Measurements from ENCODE around the gene FGD4. TPM values are rescaled to one million over a fixed set of nuclear protein-coding genes. Genes with fewer than 3 reads are reported as not detected.

FGD4 gene
- total and polyA plus RNA-seq, 9 of the 15 experiments (the other 6 are each of a cell fraction or from before 2014, with no cell fraction given), result 0.05 to 0.51 (median 0.27) TPM

DNA sequence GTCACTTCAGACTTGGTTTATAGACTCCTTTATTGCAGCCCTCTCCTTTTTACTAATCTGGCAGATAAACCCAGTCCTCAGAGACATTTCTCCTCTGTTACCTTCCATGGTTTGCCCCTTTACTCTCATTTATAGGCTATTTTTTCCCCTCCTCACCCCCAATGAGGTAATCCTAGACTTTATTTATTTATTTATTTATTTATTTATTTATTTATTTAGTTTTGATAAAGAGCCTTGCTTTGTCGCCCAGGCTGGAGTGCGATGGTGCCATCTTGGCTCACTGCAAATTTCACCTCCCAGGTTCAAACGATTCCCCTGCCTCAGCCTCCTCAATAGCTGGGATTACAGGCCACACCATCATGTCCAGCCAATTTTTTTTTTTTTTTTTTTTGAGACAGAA, 8.4 kb downstream of the FGD4 start (continued):
- TF ChIP-seq ETS1 (conservative IDR thresholded peaks at IDR 0.05; ENCODE audit: control insufficient read depth, low read depth, low read length), result no peak
- no peak for TF ChIP-seq ZFP1 (CRISPR knock-in tag; IDR thresholded peaks at IDR 0.05)
- no peak for TF ChIP-seq SMAD1 (IDR thresholded peaks at IDR 0.05; ENCODE audit: low read depth, low read length, partially characterized antibody)
- TF ChIP-seq ZNF699 (CRISPR knock-in tag; IDR thresholded peaks at IDR 0.05; ENCODE audit: insufficient replicate concordance), result no peak
- TF ChIP-seq LCOR (CRISPR knock-in tag; IDR thresholded peaks at IDR 0.05), result no peak
- TF ChIP-seq CBX3 (IDR thresholded peaks at IDR 0.05; ENCODE audit: borderline replicate concordance in 1 of 2, low read length in 2 of 2), result no peak

- no peak overlapping the region for H3K4me3 ChIP-seq
- no peaks in the 10 kb centered on the region for H3K9me3 ChIP-seq (replicated peaks; ENCODE audit: control insufficient read depth, insufficient read depth, low read depth, low read length)
- no peak overlapping the region for H3K4me2 ChIP-seq (ENCODE audit: insufficient read depth, low read length)
- no peaks in the 10 kb centered on the region for H3K36me3 ChIP-seq (ENCODE audit: control insufficient read depth, insufficient read depth, low read length)
- no peak for DNase-seq (ENCODE audit: extremely low read depth in 1 of 4, low spot score in 3 of 4)
- WGBS (ENCODE audit: insufficient coverage, low coverage, missing lambda C conversion rate), result 0% methylated on average over 3 of the region's 3 CpGs
- no peak overlapping the region for H3K27ac ChIP-seq (ENCODE audit: extremely low read depth, low read depth, low read length)
- no peaks in the 10 kb centered on the region for H3K4me1 ChIP-seq (replicated peaks in 1 of 2; ENCODE audit: control insufficient read depth in 2 of 2, insufficient read depth in 2 of 2, low read length in 2 of 2)
- no peaks in the 10 kb centered on the region for H3K79me2 ChIP-seq (ENCODE audit: control insufficient read depth, insufficient read depth, low read length)
- no peaks in the 10 kb centered on the region for H3K9me1 ChIP-seq (ENCODE audit: control insufficient read depth, insufficient read depth, low read length)
- POLR2A ChIA-PET, result interaction anchor here (0.6 kb wide), 1 partner anchor 889 kb away, joined by 3 read pairs; no protein-coding TSS in a partner anchor
- ATAC-seq, result no peak
- H3K9ac ChIP-seq (ENCODE audit: insufficient read depth in 1 of 2, low read depth in 2 of 2, low read length in 2 of 2), result no peak overlapping the region
- intact Hi-C loops (cut with micrococcal nuclease), result no loop called here
- CTCF ChIA-PET (ENCODE audit: low intra/inter-chr PET ratio), result interaction anchor here (0.5 kb wide), 1 partner anchor 45 kb away, joined by 3 read pairs; no protein-coding TSS in a partner anchor
- in situ Hi-C loops (cut with MboI), result no loop called here
- no TSS peak for BruUV-seq (replicated peaks)
- FAIRE-seq, result no peak
- H3K27me3 ChIP-seq (ENCODE audit: control insufficient read depth in 2 of 2, insufficient read depth in 2 of 2, low read length in 2 of 2), result peaks cover 17 to 22% of the 10 kb centered on the region in 2 experiments; a peak in 4 of 5 replicates
- H2AFZ ChIP-seq (ENCODE audit: low read depth, low read length), result no peak overlapping the region
- H4K20me1 ChIP-seq (replicated peaks; ENCODE audit: control insufficient read depth, insufficient read depth, low read length), result 0 out of 2 replicates have a peak, but pooled peaks cover 6% of the 10 kb centered on the region
- TF ChIP-seq PML (IDR thresholded peaks at IDR 0.05; ENCODE audit: low read length), result no peak
- no peak for TF ChIP-seq ZNF699 (CRISPR knock-in tag; IDR thresholded peaks at IDR 0.05; ENCODE audit: insufficient replicate concordance)
- TF ChIP-seq POLR2AphosphoS5 (IDR thresholded peaks at IDR 0.05; ENCODE audit: control insufficient read depth, insufficient read depth, low read depth, low read length), result no peak
- no peak for TF ChIP-seq EZH2 (IDR thresholded peaks at IDR 0.05; ENCODE audit: borderline replicate concordance, low read depth, low read length)
- no peak for TF ChIP-seq ZNF79 (CRISPR knock-in tag; IDR thresholded peaks at IDR 0.05; ENCODE audit: low read depth)
- TF ChIP-seq RHOXF2B (CRISPR knock-in tag; conservative IDR thresholded peaks at IDR 0.05), result no peak
- no peak for TF ChIP-seq ZNF644 (tag; IDR thresholded peaks at IDR 0.05; ENCODE audit: low read depth)
- no peak for TF ChIP-seq NR1H2 (CRISPR knock-in tag; IDR thresholded peaks at IDR 0.05)
- TF ChIP-seq, protein P1, sequence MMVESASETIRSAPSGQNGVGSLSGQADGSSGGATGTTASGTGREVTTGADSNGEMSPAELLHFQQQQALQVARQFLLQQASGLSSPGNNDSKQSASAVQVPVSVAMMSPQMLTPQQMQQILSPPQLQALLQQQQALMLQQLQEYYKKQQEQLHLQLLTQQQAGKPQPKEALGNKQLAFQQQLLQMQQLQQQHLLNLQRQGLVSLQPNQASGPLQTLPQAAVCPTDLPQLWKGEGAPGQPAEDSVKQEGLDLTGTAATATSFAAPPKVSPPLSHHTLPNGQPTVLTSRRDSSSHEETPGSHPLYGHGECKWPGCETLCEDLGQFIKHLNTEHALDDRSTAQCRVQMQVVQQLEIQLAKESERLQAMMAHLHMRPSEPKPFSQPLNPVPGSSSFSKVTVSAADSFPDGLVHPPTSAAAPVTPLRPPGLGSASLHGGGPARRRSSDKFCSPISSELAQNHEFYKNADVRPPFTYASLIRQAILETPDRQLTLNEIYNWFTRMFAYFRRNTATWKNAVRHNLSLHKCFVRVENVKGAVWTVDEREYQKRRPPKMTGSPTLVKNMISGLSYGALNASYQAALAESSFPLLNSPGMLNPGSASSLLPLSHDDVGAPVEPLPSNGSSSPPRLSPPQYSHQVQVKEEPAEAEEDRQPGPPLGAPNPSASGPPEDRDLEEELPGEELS (CRISPR knock-in tag; IDR thresholded peaks at IDR 0.05; ENCODE audit: borderline replicate concordance), result no peak
- no peak for TF ChIP-seq KAT8 (IDR thresholded peaks at IDR 0.05; ENCODE audit: low read depth)
- TF ChIP-seq, protein P2, sequence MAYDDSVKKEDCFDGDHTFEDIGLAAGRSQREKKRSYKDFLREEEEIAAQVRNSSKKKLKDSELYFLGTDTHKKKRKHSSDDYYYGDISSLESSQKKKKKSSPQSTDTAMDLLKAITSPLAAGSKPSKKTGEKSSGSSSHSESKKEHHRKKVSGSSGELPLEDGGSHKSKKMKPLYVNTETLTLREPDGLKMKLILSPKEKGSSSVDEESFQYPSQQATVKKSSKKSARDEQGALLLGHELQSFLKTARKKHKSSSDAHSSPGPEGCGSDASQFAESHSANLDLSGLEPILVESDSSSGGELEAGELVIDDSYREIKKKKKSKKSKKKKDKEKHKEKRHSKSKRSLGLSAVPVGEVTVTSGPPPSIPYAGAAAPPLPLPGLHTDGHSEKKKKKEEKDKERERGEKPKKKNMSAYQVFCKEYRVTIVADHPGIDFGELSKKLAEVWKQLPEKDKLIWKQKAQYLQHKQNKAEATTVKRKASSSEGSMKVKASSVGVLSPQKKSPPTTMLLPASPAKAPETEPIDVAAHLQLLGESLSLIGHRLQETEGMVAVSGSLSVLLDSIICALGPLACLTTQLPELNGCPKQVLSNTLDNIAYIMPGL (CRISPR knock-in tag; IDR thresholded peaks at IDR 0.05), result no peak
- TF ChIP-seq ZNF408 (CRISPR knock-in tag; IDR thresholded peaks at IDR 0.05; ENCODE audit: low read depth), result no peak
Measured at GRCh38 chr12:32413412-32413811, 14.1 kb downstream of the FGD4 start.

Measured in K562 (cell line).